ENCODE measurements around the gene ZFR2. TPM values are rescaled to one million over a fixed set of nuclear protein-coding genes. Genes with fewer than 3 reads are reported as not detected.

ZFR2 gene
- total RNA-seq, 1 donor from 2014 or later = 4.7 TPM

GRCh38 chr19:3822683-3823349, 46.0 kb downstream of the ZFR2 start:
- TF ChIP-seq CTCF (conservative IDR thresholded peaks at IDR 0.05) = no peak
- H3K27me3 Mint-ChIP-seq = peaks cover 15% of the 10 kb centered on the region
- no peak overlapping the region for H3K4me3 Mint-ChIP-seq
- no peaks in the 10 kb centered on the region for H3K4me1 Mint-ChIP-seq (ENCODE audit: unreplicated experiment)
- no peaks in the 10 kb centered on the region for H3K36me3 Mint-ChIP-seq
- no peak overlapping the region for H3K27ac Mint-ChIP-seq
- DNase-seq (ENCODE audit: extremely low spot score, unreplicated experiment) = no peak
- no peaks in the 10 kb centered on the region for H3K9me3 Mint-ChIP-seq

- TF ChIP-seq CTCF (conservative IDR thresholded peaks at IDR 0.05) = peak; percentile 99
- Mint-ChIP-seq H3K27me3 (peaks cover 17% of the 10 kb centered on the region), H3K4me3 (no peak overlapping the region), H3K27ac (no peak overlapping the region), H3K4me1 (ENCODE audit: unreplicated experiment) (no peaks in the 10 kb centered on the region), H3K9me3 (no peaks in the 10 kb centered on the region), H3K36me3 (no peaks in the 10 kb centered on the region)
- DNase-seq (ENCODE audit: extremely low spot score, unreplicated experiment) = peak; percentile 83
Observed at GRCh38 chr19:3821857-3822364, 46.9 kb downstream of the ZFR2 start.

- H3K9me3 Mint-ChIP-seq = no peaks in the 10 kb centered on the region
- no peak for TF ChIP-seq CTCF (conservative IDR thresholded peaks at IDR 0.05)
- H3K27me3 Mint-ChIP-seq = peaks cover 17% of the 10 kb centered on the region
- no peaks in the 10 kb centered on the region for H3K4me1 Mint-ChIP-seq (ENCODE audit: unreplicated experiment)
- no peak overlapping the region for H3K27ac Mint-ChIP-seq
- H3K36me3 Mint-ChIP-seq = no peaks in the 10 kb centered on the region
- no peak overlapping the region for H3K4me3 Mint-ChIP-seq
- no peak for DNase-seq (ENCODE audit: extremely low spot score, unreplicated experiment)
Observed at GRCh38 chr19:3821156-3821555, 47.7 kb downstream of the ZFR2 start.

GRCh38 chr19:3819989-3820388, 48.8 kb downstream of the ZFR2 start:
- H3K4me1 Mint-ChIP-seq (ENCODE audit: unreplicated experiment) = no peaks in the 10 kb centered on the region
- TF ChIP-seq CTCF (conservative IDR thresholded peaks at IDR 0.05) = no peak
- DNase-seq (ENCODE audit: extremely low spot score, unreplicated experiment) = no peak
- no peaks in the 10 kb centered on the region for H3K36me3 Mint-ChIP-seq
- H3K4me3 Mint-ChIP-seq = no peak overlapping the region
- H3K27ac Mint-ChIP-seq = no peak overlapping the region
- H3K27me3 Mint-ChIP-seq = peaks cover 14% of the 10 kb centered on the region
- no peaks in the 10 kb centered on the region for H3K9me3 Mint-ChIP-seq

- DNase-seq (ENCODE audit: extremely low spot score, unreplicated experiment) = no peak
Observed at GRCh38 chr19:3818918-3819317, 49.9 kb downstream of the ZFR2 start.

More at GRCh38 chr19:3818918-3819317, 49.9 kb downstream of the ZFR2 start:
- no peak for TF ChIP-seq CTCF (conservative IDR thresholded peaks at IDR 0.05)
- no peaks in the 10 kb centered on the region for H3K9me3 Mint-ChIP-seq
- peaks cover 14% of the 10 kb centered on the region for H3K27me3 Mint-ChIP-seq
- H3K4me1 Mint-ChIP-seq (ENCODE audit: unreplicated experiment) = no peaks in the 10 kb centered on the region
- H3K4me3 Mint-ChIP-seq = no peak overlapping the region
- no peak overlapping the region for H3K27ac Mint-ChIP-seq
- H3K36me3 Mint-ChIP-seq = no peaks in the 10 kb centered on the region
